ENCODE results near the gene FAM89B.
A peak's percentile ranks its signal among the peaks of the same experiment; 100 is the strongest.

Gene FAM89B

DNA sequence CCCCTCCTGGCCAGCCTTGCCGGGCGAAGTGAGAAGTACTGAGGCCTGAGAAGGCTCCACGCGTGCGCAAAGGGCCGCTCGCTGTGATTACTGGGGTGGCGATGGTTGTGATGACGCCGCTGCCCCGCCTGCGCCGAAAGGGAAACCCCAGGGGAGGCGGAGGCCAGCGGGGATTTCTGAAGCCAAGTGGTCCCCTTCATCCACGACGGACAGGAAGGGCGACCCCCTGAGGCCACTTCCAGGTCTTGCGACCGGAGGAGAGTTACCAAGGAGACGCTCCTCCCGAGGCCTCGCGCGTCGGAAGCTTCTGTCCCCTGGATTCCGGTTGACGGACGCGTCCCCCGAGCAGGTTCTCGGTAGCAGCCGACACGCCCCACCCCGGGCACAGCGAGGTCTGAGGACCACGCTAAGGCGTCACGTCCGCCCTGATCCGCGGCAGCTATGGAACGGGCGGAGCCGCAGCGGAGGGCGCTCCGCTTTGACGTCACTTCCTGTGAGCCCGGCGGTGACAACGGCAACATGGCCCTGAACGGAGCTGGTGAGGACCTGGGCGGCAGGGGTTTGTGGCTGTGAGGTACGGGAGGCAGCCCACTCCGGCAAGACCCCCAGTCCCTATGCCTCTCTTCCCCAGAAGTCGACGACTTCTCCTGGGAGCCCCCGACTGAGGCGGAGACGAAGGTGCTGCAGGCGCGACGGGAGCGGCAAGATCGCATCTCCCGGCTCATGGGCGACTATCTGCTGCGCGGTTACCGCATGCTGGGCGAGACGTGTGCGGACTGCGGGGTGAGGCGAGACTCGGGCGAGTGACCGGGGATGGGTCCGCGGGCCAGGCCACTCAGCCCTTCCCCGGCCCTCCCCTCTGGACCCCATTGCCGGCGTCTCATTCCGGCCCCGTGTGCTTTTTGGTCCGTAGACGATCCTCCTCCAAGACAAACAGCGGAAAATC, 2.1 kb upstream of the FAM89B start, which contains the start of gene ZNRD2:
ZNRD2 (plus strand) TSS at position 505 of the 946 bp plus-strand sequence; CDS start at position 520, 15 bp downstream.
- H3K36me3 ChIP-seq = peaks cover 0 to 17% (median 3%) of the 10 kb centered on the region in 11 experiments; a peak in 8 of 22 replicates
- H3K4me1 ChIP-seq = peaks cover 69 to 74% (median 71%) of the 10 kb centered on the region in 10 experiments
- peak within 1 kb of the TSS; percentile 84 to 96 (median 94) for H3K9ac ChIP-seq
- H3K27ac ChIP-seq = peak within 1 kb of the TSS; percentile 75 to 93 (median 85)
- peak within 1 kb of the TSS; percentile 88 to 99 (median 92) for H3K4me3 ChIP-seq
- TF ChIP-seq Cebpa-rat (IDR thresholded peaks at IDR 0.05) = no peak
- no peaks in the 10 kb centered on the region for H3K9me3 ChIP-seq (replicated peaks in 1 of 11)
- H4K20me1 ChIP-seq = peaks cover 8 to 41% (median 29%) of the 10 kb centered on the region in 11 experiments; a peak in 20 of 22 replicates
- peak within 1 kb of the TSS; percentile 98 to 100 (median 99) for H3K4me2 ChIP-seq
- H3K27me3 ChIP-seq = no peaks in the 10 kb centered on the region

DNA sequence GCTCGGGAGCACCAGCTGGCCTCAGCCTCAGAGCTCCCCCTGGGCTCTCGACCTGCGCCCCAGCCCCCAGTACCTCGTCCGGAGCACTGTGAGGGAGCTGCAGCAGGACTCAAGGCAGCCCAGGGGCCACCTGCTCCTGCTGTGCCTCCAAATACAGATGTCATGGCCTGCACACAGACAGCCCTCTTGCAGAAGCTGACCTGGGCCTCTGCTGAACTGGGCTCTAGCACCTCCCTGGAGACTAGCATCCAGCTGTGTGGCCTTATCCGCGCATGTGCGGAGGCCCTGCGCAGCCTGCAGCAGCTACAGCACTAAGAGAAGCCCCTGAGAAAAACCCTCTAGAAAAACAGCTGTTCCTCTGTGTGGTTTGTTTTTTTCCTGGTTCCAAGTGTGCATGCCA, 918 bp upstream of the FAM89B start:
- Histone ChIP-seq H3K36me3 (peaks cover 0 to 17% (median 3%) of the 10 kb centered on the region in 11 experiments; a peak in 8 of 22 replicates), H3K9ac (peak overlapping the region; percentile 84 to 96 (median 94); a peak in 21 of 22 replicates), H3K4me2 (peak overlapping the region; percentile 98 to 100 (median 99)), H3K4me1 (peaks cover 61 to 69% (median 66%) of the 10 kb centered on the region in 10 experiments), H4K20me1 (peaks cover 8 to 44% (median 29%) of the 10 kb centered on the region in 11 experiments; a peak in 20 of 22 replicates), H3K4me3 (peak overlapping the region; percentile 88 to 99 (median 92)), H3K9me3 (replicated peaks in 1 of 11) (no peaks in the 10 kb centered on the region), H3K27me3 (no peaks in the 10 kb centered on the region), H3K27ac (peak overlapping the region in 8 of 11 experiments; percentile 76 to 93 (median 89); a peak in 10 of 22 replicates)
- TF ChIP-seq Cebpa-rat (IDR thresholded peaks at IDR 0.05) = no peak

DNA sequence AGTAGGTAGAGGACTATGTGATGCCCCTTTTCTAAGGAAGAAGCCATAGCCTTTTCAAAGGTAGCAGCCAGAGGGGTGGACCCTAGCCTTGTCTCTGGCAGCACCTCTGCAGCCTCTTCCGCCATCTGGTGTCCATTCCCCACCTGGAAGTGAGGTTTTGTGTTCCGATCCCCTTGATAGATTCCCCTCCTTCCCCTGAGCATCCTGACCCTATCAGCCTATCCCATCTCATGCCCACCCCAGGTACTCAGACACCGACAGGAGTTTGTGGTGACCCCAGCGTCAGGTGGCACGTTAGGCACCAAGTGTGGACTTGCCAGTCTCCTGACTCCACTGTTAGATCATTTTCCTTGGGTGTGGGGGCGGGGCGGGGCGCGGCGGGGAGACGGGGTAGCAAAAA, 398 bp upstream of the FAM89B start:
- peak overlapping the region; percentile 88 to 99 (median 92) for H3K4me3 ChIP-seq
- H3K4me1 ChIP-seq = peaks cover 56 to 69% (median 66%) of the 10 kb centered on the region in 10 experiments
- H3K27ac ChIP-seq = peak overlapping the region in 8 of 11 experiments; percentile 76 to 93 (median 88); a peak in 12 of 22 replicates
- no peaks in the 10 kb centered on the region for H3K9me3 ChIP-seq (replicated peaks in 1 of 11)
- peak overlapping the region; percentile 98 to 100 (median 99) for H3K4me2 ChIP-seq
- peaks cover 0 to 17% (median 3%) of the 10 kb centered on the region in 11 experiments; a peak in 8 of 22 replicates for H3K36me3 ChIP-seq
- H3K27me3 ChIP-seq = no peaks in the 10 kb centered on the region
- peaks cover 8 to 50% (median 31%) of the 10 kb centered on the region in 11 experiments; a peak in 20 of 22 replicates for H4K20me1 ChIP-seq
- TF ChIP-seq Cebpa-rat (IDR thresholded peaks at IDR 0.05) = no peak
- peak overlapping the region; percentile 84 to 96 (median 94); a peak in 21 of 22 replicates for H3K9ac ChIP-seq

DNA sequence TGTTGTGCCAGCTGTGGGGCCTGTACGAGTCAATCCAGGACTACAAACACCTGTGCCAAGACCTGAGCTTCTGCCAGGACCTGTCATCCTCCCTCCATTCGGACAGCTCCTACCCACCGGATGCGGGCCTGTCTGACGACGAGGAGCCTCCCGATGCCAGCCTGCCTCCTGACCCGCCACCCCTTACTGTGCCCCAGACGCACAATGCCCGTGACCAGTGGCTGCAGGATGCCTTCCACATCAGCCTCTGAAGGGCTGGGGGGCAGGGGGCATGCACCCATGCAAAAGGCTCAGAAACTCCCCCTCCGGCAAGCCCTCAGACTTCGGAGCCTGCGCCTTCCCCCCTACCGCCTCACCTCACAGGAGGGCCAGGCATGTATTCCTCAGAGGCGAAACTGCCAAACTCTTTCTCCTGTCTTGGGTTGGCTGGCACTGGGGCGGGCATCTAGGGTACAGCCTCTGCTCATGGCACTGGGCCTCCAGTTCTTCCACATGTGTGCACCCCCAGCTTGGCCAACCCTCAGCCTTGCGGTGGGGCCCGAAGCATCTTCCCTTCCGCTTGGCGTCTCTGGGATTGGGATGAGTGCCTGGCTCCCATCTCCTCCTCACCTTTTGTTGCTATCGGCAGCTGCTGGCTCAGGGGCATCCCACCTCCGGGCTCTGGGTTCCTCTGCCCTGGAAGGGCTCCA, 1.2 kb downstream of the FAM89B start:
- peak overlapping the region; percentile 84 to 96 (median 94) for H3K9ac ChIP-seq
- peak overlapping the region; percentile 88 to 99 (median 92) for H3K4me3 ChIP-seq

DNA sequence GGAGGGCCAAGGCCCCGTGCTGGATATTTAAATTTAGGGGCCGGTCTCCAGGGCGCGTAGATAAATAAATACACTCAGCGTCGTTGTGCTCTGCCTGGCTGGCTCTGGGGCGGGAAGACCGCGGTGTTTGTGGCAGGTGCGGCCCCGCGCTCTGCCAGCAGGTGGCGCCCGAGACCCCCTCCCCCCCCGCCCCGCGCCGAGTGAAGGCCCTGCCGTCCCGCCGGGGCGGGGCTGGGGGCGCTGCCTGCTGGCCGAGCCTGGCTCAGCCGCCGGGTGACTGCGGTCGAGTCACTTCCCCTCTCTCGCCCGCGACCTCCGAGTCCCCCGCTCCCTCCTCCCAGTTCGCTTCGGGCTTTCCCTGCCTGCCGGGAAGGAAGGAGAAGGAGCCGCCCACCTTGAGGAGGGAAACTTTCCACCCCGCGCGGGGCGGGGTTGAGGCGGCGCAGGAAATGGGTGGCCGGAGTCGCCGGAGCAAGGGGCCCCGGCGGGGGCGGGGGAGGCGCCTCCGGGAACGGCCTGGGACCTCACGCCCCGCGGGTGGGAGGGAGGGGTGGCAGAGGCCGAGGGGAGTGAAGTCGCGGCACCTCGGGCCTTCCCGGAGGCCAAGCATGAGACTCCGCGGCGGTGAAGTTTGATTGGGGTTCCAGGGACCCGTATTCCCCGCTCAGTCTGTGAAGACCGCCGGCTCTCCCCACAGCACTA, 1.9 kb downstream of the FAM89B start:
- H3K9me3 ChIP-seq (replicated peaks in 1 of 11) = no peaks in the 10 kb centered on the region
- peaks cover 25 to 70% (median 45%) of the 10 kb centered on the region in 11 experiments; a peak in 21 of 22 replicates for H4K20me1 ChIP-seq
- H3K4me2 ChIP-seq = peak overlapping the region; percentile 98 to 100 (median 99)
- peak overlapping the region; percentile 74 to 93 (median 91) for H3K27ac ChIP-seq
- no peak for TF ChIP-seq Cebpa-rat (IDR thresholded peaks at IDR 0.05)
- peaks cover 50 to 68% (median 64%) of the 10 kb centered on the region in 10 experiments for H3K4me1 ChIP-seq
- H3K9ac ChIP-seq = peak overlapping the region; percentile 87 to 96 (median 94)
- H3K36me3 ChIP-seq = peaks cover 2 to 23% (median 14%) of the 10 kb centered on the region in 11 experiments; a peak in 21 of 22 replicates
- peak overlapping the region; percentile 89 to 99 (median 93) for H3K4me3 ChIP-seq
- no peaks in the 10 kb centered on the region for H3K27me3 ChIP-seq

More for the DNA sequence above, 1.2 kb downstream of the FAM89B start:
- H4K20me1 ChIP-seq = peaks cover 17 to 66% (median 42%) of the 10 kb centered on the region in 11 experiments; a peak in 21 of 22 replicates
- H3K36me3 ChIP-seq = peaks cover 0 to 15% (median 6%) of the 10 kb centered on the region in 11 experiments; a peak in 16 of 22 replicates
- peaks cover 50 to 69% (median 66%) of the 10 kb centered on the region in 10 experiments for H3K4me1 ChIP-seq
- no peaks in the 10 kb centered on the region for H3K27me3 ChIP-seq
- no peaks in the 10 kb centered on the region for H3K9me3 ChIP-seq (replicated peaks in 1 of 11)
- peak overlapping the region; percentile 11 to 93 (median 90); a peak in 21 of 22 replicates for H3K27ac ChIP-seq
- no peak for TF ChIP-seq Cebpa-rat (IDR thresholded peaks at IDR 0.05)
- H3K4me2 ChIP-seq = peak overlapping the region; percentile 98 to 100 (median 99)

DNA sequence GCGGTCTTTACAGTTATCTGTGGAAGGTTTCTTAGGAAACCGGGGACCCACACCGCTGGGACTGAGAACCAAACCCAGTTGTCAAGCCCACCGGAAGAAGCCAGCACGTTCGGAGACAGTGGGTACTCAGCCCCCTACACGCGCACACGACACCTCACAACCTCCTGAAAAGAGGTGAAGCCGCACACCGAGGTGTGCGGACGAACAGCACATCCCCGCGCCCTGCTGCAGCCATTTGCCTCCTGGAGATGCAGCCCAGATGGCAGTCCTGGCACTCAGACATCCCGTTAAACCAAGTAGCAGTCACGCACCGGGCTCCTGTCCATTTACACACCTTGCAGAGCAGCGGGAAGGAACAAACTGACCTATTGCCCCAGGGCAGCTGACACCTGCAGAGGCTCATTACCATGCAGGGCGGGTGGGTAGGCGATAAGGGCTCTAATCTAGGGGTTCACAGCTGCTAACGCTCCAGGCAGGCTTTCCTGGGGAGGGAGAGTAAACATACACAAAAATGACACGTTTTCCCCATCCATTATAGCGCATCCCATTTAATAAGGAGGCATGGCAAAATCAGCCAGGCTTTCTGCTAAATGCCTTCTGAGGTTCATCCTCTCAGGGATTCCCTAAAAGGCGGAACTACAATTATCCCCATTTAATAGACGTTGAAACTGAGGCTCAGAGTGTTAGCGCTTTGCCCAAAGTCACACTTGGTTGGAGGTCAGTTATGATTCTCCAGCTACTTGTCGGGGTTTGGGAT, 2.7 kb downstream of the FAM89B start:
- H3K9ac ChIP-seq = peak overlapping the region; percentile 65 to 96 (median 88)
- no peaks in the 10 kb centered on the region for H3K27me3 ChIP-seq
- peak overlapping the region; percentile 70 to 100 (median 94) for H3K4me2 ChIP-seq
- H4K20me1 ChIP-seq = peaks cover 31 to 70% (median 45%) of the 10 kb centered on the region in 11 experiments; a peak in 21 of 22 replicates
- no peaks in the 10 kb centered on the region for H3K9me3 ChIP-seq (replicated peaks in 1 of 11)
- H3K27ac ChIP-seq = peak overlapping the region; percentile 73 to 91 (median 86)
- no peak for TF ChIP-seq Cebpa-rat (IDR thresholded peaks at IDR 0.05)
- peak overlapping the region; percentile 75 to 97 (median 92) for H3K4me3 ChIP-seq
- peaks cover 8 to 30% (median 21%) of the 10 kb centered on the region in 11 experiments for H3K36me3 ChIP-seq
- H3K4me1 ChIP-seq = peaks cover 53 to 69% (median 62%) of the 10 kb centered on the region in 10 experiments

DNA sequence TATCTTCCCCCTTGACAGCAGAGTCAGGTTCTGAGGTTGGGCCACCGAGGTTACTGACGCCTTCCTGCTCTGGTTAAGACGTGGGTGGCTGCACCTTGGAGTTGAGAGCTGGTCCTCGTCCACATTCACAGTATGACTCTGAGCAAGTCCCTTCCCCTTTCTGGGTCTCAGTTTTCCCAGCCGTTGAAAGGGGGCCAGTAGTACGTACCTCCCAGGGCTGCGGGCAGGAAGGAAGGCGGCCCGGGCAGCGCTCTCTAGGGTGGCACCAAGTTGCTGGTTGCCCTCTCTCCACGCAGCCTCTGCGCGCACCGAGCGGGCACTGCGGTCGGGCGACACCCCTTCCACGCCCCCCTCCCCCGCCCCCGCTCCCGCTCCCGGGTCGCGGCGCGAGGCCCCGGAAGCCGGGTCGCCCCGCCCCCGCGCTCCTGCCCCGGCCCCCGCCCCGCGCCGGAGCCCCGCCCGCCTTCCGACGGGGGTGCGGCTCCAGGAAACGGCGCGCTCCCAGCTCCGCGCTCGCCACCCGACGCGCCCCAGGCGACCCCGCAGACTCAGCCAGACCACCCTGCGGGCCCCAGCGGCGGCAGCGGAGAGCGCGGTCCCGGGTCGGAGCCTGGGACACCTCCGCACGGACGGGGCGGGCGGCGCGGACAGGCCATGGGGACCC, 3.4 kb downstream of the FAM89B start, which contains the start of gene EHBP1L1:
EHBP1L1 (plus strand) TSS at position 486 of the 664 bp plus-strand sequence. CDS start 250 bp downstream, outside the sequence.
- peak within 1 kb of the TSS; percentile 74 to 92 (median 87) for H3K27ac ChIP-seq

More for the DNA sequence above, 3.4 kb downstream of the FAM89B start, which contains the start of gene EHBP1L1:
- no peak for TF ChIP-seq Cebpa-rat (IDR thresholded peaks at IDR 0.05)
- H3K9me3 ChIP-seq (replicated peaks in 1 of 11) = no peaks in the 10 kb centered on the region
- H3K27me3 ChIP-seq = no peaks in the 10 kb centered on the region
- H3K4me2 ChIP-seq = peak within 1 kb of the TSS; percentile 93 to 100 (median 99)
- peaks cover 53 to 69% (median 62%) of the 10 kb centered on the region in 10 experiments for H3K4me1 ChIP-seq
- H4K20me1 ChIP-seq = peaks cover 34 to 70% (median 49%) of the 10 kb centered on the region in 11 experiments; a peak in 21 of 22 replicates
- H3K36me3 ChIP-seq = peaks cover 16 to 37% (median 28%) of the 10 kb centered on the region in 11 experiments
- H3K9ac ChIP-seq = peak within 1 kb of the TSS; percentile 83 to 96 (median 90)
- peak within 1 kb of the TSS; percentile 75 to 97 (median 92) for H3K4me3 ChIP-seq
